ENCODE results near the gene KCNMA1.

DNA sequence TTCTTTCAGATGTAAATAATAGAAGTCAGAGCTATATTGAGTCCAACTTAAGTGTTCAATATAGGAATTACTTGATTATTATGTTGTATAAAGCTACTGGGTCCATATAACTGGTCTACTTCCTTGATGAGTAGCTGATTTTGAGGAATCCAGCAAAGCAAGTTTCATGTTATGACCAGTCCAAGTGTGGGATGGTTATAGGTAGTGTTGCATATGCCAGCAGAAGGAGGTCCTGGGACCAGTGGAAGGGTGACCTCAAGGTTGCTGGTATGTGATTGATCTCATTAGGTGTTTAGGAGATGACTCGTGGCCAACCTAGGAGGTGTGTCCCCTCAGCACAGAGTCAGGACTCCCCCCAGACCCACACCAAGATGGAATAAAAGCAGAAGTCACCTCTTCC is 551.5 kb downstream of the KCNMA1 start:
- no peak for TF ChIP-seq CTCF (IDR thresholded peaks at IDR 0.05)
- TF ChIP-seq POLR2AphosphoS5 (IDR thresholded peaks at IDR 0.05), result no peak
